GM20431 (cell line): ENCODE data around the gene PIGV.
"Not testable (repeated sequence)": the region's sequence is repeated elsewhere in the genome, so short reads cannot be mapped to it uniquely, and the experiment has no call there.

Source experiments
- in situ Hi-C: fragments of 300-500 bp; cut with MseI, MboI; formaldehyde crosslinking; loops from one replicate; pipeline ENCODE4 v1.15.0; 2020; ENCODE audit warnings: low sequenced_read_pairs; ENCODE audit not compliant: unreplicated experiment

Gene PIGV

GRCh38 chr1:26828411-26828991 is 40.8 kb downstream of the PIGV start:
- in situ Hi-C loops, result no loop called here

GRCh38 chr1:26829184-26829911 is 41.6 kb downstream of the PIGV start:
- in situ Hi-C loops, result no loop called here

GRCh38 chr1:26831059-26831458 is 43.3 kb downstream of the PIGV start:
- in situ Hi-C loops, result no loop called here

- in situ Hi-C loops, result no loop called here
These were observed 43.9 kb downstream of the PIGV start for GRCh38 chr1:26831546-26832248.

GRCh38 chr1:26832249-26832960 is 44.7 kb downstream of the PIGV start:
- in situ Hi-C loops, result no loop called here

GRCh38 chr1:26833432-26834405 is 46.0 kb downstream of the PIGV start:
- in situ Hi-C loops, result no loop called here

GRCh38 chr1:26837665-26838064 is 49.9 kb downstream of the PIGV start:
- in situ Hi-C loops, result not testable (repeated sequence)

- in situ Hi-C loops, result no loop called here
These were observed 51.0 kb downstream of the PIGV start for GRCh38 chr1:26838474-26839338.

GRCh38 chr1:26839339-26839722 is 51.6 kb downstream of the PIGV start:
- in situ Hi-C loops, result no loop called here

- in situ Hi-C loops, result no loop called here
These were observed 52.0 kb downstream of the PIGV start for GRCh38 chr1:26839779-26840178.

GRCh38 chr1:26844424-26845196 is 56.9 kb downstream of the PIGV start:
- in situ Hi-C loops, result no loop called here

GRCh38 chr1:26847826-26848225 is 60.1 kb downstream of the PIGV start:
- in situ Hi-C loops, result not testable (repeated sequence)
